HCT116 (cell line): ENCODE data around the gene KIAA2012.
A peak's percentile ranks its signal among the peaks of the same experiment; 100 is the strongest.

Experiments used
- EGR1 ChIP-seq: IDR thresholded peaks from 2 replicates; pipeline ENCODE4 v1.6.1; 2012; ENCODE audit warnings: low read depth
- POLR2A ChIP-seq: IDR thresholded peaks from 2 replicates; pipeline ENCODE4 v1.7.0; 2011; ENCODE audit warnings: borderline replicate concordance; ENCODE audit not compliant: insufficient read depth, insufficient read length; ENCODE audit errors: extremely low read depth
- POLR2AphosphoS5 ChIP-seq: IDR thresholded peaks from 2 replicates; pipeline ENCODE4 v1.6.1; 2011; ENCODE audit warnings: mild to moderate bottlenecking, low read depth, low read length, moderate library complexity
- RAD21 ChIP-seq: IDR thresholded peaks from 2 replicates; pipeline ENCODE4 v1.6.1; 2012; ENCODE audit warnings: low read depth, mild to moderate bottlenecking
- SIN3A ChIP-seq: IDR thresholded peaks from 2 replicates; pipeline ENCODE4 v1.6.1; 2012; ENCODE audit warnings: low read depth
- ZNF274 ChIP-seq: fragments of 200-500 bp; sonication (Bioruptor generic); IDR thresholded peaks from 2 replicates; pipeline ENCODE4 v1.6.1; 2014; ENCODE audit warnings: mild to moderate bottlenecking, low read depth, low read length, inconsistent platforms
- TF ChIP-seq, protein P1 (sequence below), 3 experiments: fragments of 200-600 bp in 1 of 3; sonication (generic) in 1 of 3; IDR thresholded peaks in 2 of 3; conservative IDR thresholded peaks in 1 of 3; 2 replicates each; pipeline ENCODE4 v1.5.1; 2012 to 2017; ENCODE audit warnings: low read depth in 2 of 3, low read length in 2 of 3, antibody characterized with exemption in 1 of 3, borderline replicate concordance in 1 of 3, control low read depth in 1 of 3, mild to moderate bottlenecking in 1 of 3, mixed read lengths in 1 of 3, mixed run types in 1 of 3, moderate library complexity in 1 of 3; ENCODE audit not compliant: insufficient read depth in 1 of 3
- TF ChIP-seq, protein P2 (sequence below): IDR thresholded peaks from 2 replicates; pipeline ENCODE4 v1.6.1; 2012; ENCODE audit warnings: low read depth

DNA sequence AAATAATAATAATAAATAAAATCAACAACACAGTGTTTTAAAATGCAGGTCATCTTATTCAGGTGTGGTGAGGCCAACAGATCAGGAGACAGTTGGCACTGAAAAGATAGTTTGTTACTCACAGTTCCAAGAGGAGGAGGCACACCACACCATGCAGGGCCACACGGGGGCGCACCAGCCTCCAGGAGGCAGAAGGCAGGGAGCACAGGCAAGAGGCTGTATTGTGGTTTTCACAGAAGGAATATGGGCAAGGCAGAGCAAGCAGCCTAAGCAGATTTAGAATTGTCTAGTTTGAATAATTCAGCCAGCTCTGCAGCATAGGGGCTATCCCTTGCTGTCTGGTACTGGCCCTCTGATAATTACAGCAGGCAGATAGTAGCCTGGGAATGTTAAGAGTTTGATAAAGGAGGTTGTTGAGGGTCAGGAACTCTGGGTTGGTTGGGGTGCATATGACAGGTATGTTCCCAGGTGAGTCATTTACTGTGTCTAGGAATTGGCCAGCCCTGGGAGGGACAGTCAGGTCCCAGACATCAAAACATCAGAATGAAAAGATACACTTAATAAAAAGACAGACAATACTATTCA is 31.3 kb downstream of the KIAA2012 start:
- TF ChIP-seq POLR2AphosphoS5 (no peak), SIN3A (no peak), ZNF274 (no peak), POLR2A (no peak), RAD21 (peak; percentile 70), EGR1 (no peak)
- TF ChIP-seq, protein P1, sequence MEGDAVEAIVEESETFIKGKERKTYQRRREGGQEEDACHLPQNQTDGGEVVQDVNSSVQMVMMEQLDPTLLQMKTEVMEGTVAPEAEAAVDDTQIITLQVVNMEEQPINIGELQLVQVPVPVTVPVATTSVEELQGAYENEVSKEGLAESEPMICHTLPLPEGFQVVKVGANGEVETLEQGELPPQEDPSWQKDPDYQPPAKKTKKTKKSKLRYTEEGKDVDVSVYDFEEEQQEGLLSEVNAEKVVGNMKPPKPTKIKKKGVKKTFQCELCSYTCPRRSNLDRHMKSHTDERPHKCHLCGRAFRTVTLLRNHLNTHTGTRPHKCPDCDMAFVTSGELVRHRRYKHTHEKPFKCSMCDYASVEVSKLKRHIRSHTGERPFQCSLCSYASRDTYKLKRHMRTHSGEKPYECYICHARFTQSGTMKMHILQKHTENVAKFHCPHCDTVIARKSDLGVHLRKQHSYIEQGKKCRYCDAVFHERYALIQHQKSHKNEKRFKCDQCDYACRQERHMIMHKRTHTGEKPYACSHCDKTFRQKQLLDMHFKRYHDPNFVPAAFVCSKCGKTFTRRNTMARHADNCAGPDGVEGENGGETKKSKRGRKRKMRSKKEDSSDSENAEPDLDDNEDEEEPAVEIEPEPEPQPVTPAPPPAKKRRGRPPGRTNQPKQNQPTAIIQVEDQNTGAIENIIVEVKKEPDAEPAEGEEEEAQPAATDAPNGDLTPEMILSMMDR (IDR thresholded peaks at IDR 0.05 in 2 of 3, conservative IDR thresholded peaks at IDR 0.05 in 1 of 3; ENCODE audit: borderline replicate concordance in 1 of 3, insufficient read depth in 1 of 3, low read depth in 2 of 3, low read length in 2 of 3), result peak; percentile 68 to 93 (median 92); a peak in 5 of 6 replicates
- TF ChIP-seq, protein P2, sequence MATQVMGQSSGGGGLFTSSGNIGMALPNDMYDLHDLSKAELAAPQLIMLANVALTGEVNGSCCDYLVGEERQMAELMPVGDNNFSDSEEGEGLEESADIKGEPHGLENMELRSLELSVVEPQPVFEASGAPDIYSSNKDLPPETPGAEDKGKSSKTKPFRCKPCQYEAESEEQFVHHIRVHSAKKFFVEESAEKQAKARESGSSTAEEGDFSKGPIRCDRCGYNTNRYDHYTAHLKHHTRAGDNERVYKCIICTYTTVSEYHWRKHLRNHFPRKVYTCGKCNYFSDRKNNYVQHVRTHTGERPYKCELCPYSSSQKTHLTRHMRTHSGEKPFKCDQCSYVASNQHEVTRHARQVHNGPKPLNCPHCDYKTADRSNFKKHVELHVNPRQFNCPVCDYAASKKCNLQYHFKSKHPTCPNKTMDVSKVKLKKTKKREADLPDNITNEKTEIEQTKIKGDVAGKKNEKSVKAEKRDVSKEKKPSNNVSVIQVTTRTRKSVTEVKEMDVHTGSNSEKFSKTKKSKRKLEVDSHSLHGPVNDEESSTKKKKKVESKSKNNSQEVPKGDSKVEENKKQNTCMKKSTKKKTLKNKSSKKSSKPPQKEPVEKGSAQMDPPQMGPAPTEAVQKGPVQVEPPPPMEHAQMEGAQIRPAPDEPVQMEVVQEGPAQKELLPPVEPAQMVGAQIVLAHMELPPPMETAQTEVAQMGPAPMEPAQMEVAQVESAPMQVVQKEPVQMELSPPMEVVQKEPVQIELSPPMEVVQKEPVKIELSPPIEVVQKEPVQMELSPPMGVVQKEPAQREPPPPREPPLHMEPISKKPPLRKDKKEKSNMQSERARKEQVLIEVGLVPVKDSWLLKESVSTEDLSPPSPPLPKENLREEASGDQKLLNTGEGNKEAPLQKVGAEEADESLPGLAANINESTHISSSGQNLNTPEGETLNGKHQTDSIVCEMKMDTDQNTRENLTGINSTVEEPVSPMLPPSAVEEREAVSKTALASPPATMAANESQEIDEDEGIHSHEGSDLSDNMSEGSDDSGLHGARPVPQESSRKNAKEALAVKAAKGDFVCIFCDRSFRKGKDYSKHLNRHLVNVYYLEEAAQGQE, result no peak
